Esophagus (tissue), 2 donors: Measurements from ENCODE around the gene SPAAR. TPM values are rescaled to one million over a fixed set of nuclear protein-coding genes. Genes with fewer than 3 reads are reported as not detected.
"Not testable (repeated sequence)": the region's sequence is repeated elsewhere in the genome, so short reads cannot be mapped to it uniquely, and the experiment has no call there.

Source experiments
- H3K27ac ChIP-seq, 2 donors: one replicate each; pipeline ENCODE4 v1.5.1; 2013; ENCODE audit warnings: low read depth in 2 of 2, mild to moderate bottlenecking in 2 of 2, inconsistent platforms in 1 of 2, low read length in 1 of 2, moderate library complexity in 1 of 2
- H3K27me3 ChIP-seq, 2 donors: one replicate each; pipeline ENCODE4 v1.6.1; 2013; ENCODE audit warnings: low read length in 2 of 2, control low read depth in 1 of 2, mild to moderate bottlenecking in 1 of 2; ENCODE audit not compliant: insufficient read depth in 2 of 2, control insufficient read depth in 1 of 2
- H3K36me3 ChIP-seq, 2 donors: one replicate each; pipeline ENCODE4 v1.6.1; 2013; ENCODE audit warnings: low read length in 1 of 2; ENCODE audit not compliant: control insufficient read depth in 2 of 2, insufficient read depth in 2 of 2
- H3K4me1 ChIP-seq, 2 donors: one replicate each; pipeline ENCODE4 v1.6.1; 2013; ENCODE audit warnings: low read length in 1 of 2; ENCODE audit not compliant: control insufficient read depth in 2 of 2, insufficient read depth in 2 of 2
- H3K4me3 ChIP-seq, 2 donors: one replicate each; pipeline ENCODE4 v1.5.1; 2013; ENCODE audit warnings: low read length in 2 of 2, mild to moderate bottlenecking in 2 of 2, low read depth in 1 of 2, moderate library complexity in 1 of 2
- H3K9me3 ChIP-seq, 2 donors: one replicate each; pipeline ENCODE4 v1.6.1; 2013; ENCODE audit warnings: mild to moderate bottlenecking in 2 of 2, low read depth in 1 of 2, low read length in 1 of 2, moderate library complexity in 1 of 2; ENCODE audit not compliant: control insufficient read depth in 2 of 2, insufficient read depth in 1 of 2
- WGBS, 2 donors: extraction: QIAGEN DNeasy Blood & Tissue Kit; methylation state at CpG; one replicate each; pipeline ENCODE4 v1.1.7; 2013; 5-methylcytosine and 5-hydroxymethylcytosine counted together
- polyA plus RNA-seq, 2 donors: library from polyadenylated mRNA; stranded (reverse); fragments of 200-250 nt; gene quantifications; one replicate each; pipeline ENCODE4 v1.2.3, GENCODE V29; 2013
- donor health status: healthy with polysubstance abuse.
- donor health status: Bipolar disorder and iron deficiency.

SPAAR gene
- polyA plus RNA-seq, 2 donors = 0.29 to 0.33 TPM

DNA sequence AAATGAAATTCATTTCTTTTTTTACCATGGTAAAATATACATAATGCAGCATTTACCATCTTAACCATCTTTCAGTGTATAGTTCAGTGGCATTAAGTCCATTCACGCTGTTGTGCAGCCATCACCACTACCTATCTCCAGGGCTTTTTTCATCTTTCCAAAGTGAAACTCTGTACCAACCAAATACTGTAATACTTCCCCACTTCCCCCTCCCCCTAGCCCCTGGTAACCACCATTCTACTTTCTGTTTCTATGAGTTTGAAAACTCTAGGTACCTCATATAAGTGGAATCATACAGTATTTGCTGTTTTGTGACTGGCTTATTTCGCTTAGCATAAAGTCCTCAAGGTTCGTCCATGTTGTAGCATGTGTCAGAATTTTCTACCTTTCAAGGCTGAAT, 23.4 kb downstream of the SPAAR start:
- 87 to 88% methylated on average over 3 of the region's 3 CpGs for WGBS, 2 donors
- Histone ChIP-seq H3K27ac (no peak overlapping the region), H3K4me1 (no peaks in the 10 kb centered on the region), H3K4me3 (no peak overlapping the region), H3K27me3 (no peaks in the 10 kb centered on the region), H3K36me3 (no peaks in the 10 kb centered on the region), H3K9me3 (no peaks in the 10 kb centered on the region)

DNA sequence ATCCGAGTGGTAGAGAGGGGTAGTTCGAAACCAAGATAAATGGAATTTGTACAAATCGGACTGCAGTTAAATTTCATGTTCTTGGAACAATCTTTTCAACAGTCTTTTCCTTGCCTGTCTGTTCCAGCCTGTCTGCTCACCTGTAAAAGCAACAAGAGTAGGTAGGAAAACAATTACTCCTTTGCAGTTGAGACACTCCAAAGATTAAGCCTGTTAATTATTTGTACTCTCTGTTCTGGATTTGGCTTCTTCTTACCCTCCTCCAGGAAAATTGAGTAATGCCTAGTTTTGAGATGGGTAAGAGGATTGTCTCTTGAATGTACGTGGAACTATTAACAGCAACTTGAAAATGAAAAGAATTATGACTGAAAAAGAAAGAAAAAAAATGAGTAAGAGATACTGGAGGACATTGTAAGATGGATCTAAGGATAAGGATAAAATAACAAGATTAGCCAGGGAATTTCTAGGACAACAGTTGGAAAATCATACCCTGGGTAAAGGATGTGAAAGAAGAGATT, 24.3 kb downstream of the SPAAR start:
- Histone ChIP-seq H3K36me3 (no peaks in the 10 kb centered on the region), H3K27ac (no peak overlapping the region), H3K4me3 (no peak overlapping the region), H3K9me3 (no peaks in the 10 kb centered on the region), H3K27me3 (no peaks in the 10 kb centered on the region), H3K4me1 (no peaks in the 10 kb centered on the region)
- WGBS, 2 donors = 80 to 82% methylated on average over 4 of the region's 4 CpGs

DNA sequence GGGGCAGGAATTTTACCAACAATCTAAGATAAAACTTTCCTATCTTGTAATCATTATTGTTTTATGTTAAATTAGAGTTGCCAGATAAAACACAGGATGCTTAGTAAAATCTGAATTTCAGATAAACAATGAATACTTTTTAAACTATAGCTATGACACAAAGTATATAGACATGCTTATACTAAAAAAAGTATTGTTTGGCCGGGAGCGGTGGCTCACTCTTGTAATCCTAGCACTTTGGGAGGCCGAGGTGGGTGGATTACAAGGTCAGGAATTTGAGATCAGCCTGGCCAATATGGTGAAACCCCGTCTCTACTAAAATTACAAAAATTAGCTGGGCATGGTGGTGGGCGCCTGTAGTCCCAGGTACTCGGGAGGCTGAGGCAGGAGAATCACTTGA, 24.8 kb downstream of the SPAAR start:
- not testable (repeated sequence) for H3K27ac ChIP-seq, H3K36me3 ChIP-seq, H3K4me3 ChIP-seq, H3K4me1 ChIP-seq, H3K9me3 ChIP-seq, H3K27me3 ChIP-seq
- WGBS, 2 donors = 90 to 93% methylated on average over 6 of the region's 6 CpGs

DNA sequence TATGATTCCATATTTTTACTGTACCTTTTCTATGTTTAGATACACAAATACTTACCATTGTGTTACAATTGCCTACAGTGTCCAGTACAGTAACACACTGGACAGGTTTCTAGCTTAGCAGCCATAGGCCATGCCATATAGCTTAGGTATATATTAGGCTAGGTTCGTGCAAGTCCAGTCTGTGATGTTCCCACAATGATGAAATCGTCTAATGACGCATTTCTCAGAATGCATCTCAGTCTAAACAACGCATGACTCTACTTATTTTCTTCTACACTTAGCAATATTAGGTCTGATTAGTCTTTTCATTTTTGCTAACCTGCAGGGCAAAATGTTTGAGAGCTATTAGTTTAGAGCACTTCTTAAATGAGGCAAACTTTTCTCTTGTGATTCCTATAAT, 26.0 kb downstream of the SPAAR start:
- Histone ChIP-seq H3K27me3 (no peaks in the 10 kb centered on the region), H3K36me3 (no peaks in the 10 kb centered on the region), H3K4me1 (no peaks in the 10 kb centered on the region), H3K27ac (no peak overlapping the region), H3K4me3 (no peak overlapping the region), H3K9me3 (no peaks in the 10 kb centered on the region)
- WGBS, 2 donors = 93 to 94% methylated on average over 4 of the region's 4 CpGs

DNA sequence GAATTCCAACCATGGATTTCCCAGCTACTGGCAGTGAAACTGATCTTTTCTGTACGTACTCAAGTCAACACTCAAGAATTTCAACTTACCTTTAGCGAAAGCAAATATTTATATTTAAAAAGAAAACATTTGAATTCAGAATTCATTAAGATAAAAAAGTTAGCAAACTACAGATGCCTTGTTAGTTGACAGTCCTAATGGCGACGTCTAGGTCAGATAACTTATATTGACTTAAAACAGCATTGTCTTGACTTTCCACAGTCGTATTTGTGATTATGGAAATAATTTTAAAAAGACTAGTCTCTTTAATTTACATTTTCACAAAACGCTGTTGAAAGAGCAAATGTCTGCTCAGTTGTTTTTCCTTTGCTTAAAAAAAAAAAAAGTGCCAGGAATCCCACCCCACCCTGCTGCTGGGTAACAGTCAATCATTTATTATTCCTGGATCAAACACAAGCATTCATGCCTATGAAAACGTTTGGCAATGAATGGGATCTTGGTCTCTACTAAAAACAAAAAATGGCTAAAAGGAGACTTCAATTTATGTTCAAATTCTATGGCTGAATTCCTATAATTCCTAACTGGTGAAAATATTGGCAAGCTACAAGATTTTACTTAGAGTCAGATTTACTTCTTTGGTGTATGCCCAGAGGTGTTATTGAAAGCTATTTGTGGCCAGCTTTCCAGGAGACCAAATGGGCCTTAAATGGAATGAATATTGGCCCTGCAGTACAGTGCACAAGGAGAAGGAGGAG, 26.6 kb downstream of the SPAAR start:
- H3K4me3 ChIP-seq = no peak overlapping the region
- no peak overlapping the region for H3K27ac ChIP-seq
- 43 to 51% methylated on average over 7 of the region's 7 CpGs for WGBS, 2 donors
- H3K9me3 ChIP-seq = no peaks in the 10 kb centered on the region
- H3K36me3 ChIP-seq = no peaks in the 10 kb centered on the region
- no peaks in the 10 kb centered on the region for H3K27me3 ChIP-seq
- no peaks in the 10 kb centered on the region for H3K4me1 ChIP-seq

DNA sequence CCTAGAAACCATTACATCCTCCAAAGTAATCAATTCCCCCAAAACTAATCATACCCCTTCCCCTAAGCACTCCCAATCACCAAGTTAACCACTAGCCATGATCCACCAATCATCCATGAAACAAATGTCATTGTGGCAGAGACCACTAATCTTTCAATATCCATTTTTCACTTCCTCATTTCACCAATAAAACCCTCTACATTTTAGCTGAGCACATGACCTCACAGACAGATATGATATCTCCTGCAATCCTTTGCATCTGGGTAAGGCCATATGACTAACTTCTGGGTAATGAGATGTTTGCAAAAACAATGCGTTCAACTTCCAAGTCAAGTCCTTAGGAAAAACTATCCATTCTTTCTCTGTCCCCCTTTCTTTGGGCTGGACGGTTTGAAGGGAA, 27.9 kb downstream of the SPAAR start:
- no peaks in the 10 kb centered on the region for H3K4me1 ChIP-seq
- no peak overlapping the region for H3K27ac ChIP-seq
- 63 to 73% methylated on average over 2 of the region's 2 CpGs for WGBS, 2 donors
- H3K27me3 ChIP-seq = no peaks in the 10 kb centered on the region
- H3K4me3 ChIP-seq = no peak overlapping the region
- H3K9me3 ChIP-seq = no peaks in the 10 kb centered on the region
- no peaks in the 10 kb centered on the region for H3K36me3 ChIP-seq

DNA sequence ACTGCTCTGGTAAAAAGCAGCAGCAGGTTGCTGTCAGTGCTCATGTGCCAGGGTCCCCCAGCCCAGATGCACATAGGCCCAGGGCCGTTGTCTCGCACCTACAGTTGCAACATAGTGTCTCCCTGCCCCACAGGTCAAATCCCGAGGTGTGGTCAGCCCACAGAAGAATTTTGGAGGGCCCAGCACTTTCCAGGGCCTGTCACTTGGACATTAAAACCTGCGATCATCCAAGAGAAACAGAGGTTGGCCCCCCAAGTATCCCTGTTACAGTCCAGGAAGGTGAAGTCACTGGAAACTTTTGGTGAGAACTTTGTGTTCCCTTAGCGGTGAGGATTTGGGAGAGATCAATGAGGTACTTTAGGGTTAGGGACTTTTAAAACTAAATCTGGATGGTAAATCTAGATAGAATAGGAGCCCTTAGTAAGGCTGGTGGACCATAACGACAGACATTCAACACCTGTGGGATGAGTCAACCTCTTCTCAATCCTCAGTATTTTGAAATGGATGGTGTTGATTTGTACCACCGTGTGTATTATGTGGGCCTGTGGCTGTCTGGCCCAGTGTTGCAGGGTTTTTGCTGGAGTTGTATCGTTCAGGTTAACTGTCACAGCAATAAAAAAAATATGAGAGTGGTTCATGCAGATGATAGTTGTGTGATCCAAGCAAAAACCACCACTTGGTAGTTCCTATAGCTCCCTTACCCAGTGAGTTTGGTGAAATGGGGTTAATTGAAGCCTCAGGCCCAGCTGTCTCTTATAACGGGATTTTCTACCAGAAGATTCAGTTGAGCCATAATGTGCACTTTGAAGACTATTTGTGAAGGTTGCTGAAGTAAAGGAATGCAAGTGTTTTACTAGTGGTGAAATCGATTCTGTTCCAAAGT, 29.4 kb downstream of the SPAAR start:
- Histone ChIP-seq H3K4me3 (no peak overlapping the region), H3K36me3 (no peaks in the 10 kb centered on the region), H3K9me3 (peaks cover 0 to 2% of the 10 kb centered on the region in 2 donors), H3K4me1 (no peaks in the 10 kb centered on the region), H3K27ac (no peak overlapping the region), H3K27me3 (no peaks in the 10 kb centered on the region)
- 80 to 87% methylated on average over 10 of the region's 10 CpGs for WGBS, 2 donors

DNA sequence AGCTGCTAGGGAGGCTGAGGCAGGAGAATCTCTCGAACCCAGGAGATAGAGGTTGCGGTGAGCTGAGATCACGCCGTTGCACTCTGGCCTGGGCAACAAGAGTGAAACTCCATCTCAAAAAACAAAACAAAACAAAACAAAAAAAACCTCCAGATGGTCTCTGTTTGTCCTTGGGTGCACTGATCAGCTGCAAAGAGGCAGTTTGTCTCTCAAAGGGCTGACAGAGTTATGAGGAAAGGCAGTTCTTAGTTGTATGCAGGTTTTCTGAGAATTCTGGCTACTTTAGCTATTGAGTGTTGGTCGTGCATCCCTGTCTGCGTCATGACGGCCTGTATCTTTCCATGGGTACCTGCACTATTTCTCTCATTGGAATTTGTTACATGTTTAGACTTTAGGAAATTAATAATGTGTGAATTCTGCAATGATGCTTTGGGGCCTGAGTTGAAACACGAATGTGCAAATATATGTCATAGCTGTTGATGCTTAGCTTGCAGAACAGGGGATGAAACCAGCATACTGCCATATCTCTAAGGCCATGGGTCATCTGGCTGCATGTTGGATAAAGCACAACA, 30.5 kb downstream of the SPAAR start:
- H3K9me3 ChIP-seq = peaks cover 0 to 2% of the 10 kb centered on the region in 2 donors

DNA sequence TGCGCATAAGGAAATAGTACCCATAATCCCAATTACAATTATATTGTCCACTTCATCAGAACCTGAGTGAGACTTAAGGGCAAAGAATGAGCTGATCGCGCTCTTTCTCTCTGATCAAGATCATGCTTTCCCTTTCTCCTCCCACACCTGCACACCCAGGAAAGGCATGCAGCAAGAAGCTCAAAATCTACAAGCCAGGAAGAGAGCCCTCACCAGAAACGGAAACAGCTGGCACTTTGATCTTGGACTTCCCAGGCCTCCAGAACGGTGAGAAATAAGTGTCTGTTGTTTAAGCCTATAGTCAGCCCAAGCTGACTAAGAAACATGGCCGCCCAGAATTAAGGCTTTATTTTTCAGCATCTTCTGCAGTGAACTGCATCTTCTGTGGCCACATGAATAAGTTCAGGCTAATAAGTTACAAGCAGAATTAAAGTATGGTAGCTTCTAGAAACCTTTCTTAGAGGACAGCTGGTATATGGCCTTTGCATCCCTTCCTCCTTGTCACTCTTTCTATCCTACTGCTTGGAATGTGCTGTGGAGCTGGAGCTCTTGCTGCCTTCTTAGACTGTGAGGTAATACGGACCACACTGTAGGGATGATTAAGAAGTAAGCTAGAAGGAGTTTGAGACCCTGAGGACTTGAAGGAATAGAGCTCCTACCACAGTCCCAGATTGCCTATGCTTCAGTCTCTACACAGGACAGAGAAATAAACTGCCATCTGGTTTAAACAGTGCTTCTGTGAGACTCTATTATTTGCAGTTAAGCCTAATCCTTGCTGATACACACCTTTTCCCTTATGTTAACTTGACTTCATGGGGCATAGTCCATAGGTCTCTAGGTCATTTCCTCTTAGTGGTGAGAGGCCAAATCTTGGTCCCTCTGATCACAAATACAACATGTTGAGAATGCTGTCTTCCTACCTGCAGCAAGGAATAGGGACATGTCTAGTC, 31.4 kb downstream of the SPAAR start:
- Histone ChIP-seq H3K36me3 (no peaks in the 10 kb centered on the region), H3K4me3 (no peak overlapping the region), H3K4me1 (no peaks in the 10 kb centered on the region), H3K9me3 (peaks cover 0 to 2% of the 10 kb centered on the region in 2 donors), H3K27me3 (no peaks in the 10 kb centered on the region), H3K27ac (no peak overlapping the region)
- 66 to 71% methylated on average over 7 of the region's 7 CpGs for WGBS, 2 donors

More for the DNA sequence above, 30.5 kb downstream of the SPAAR start:
- no peaks in the 10 kb centered on the region for H3K27me3 ChIP-seq
- H3K36me3 ChIP-seq = no peaks in the 10 kb centered on the region
- 92% methylated on average over 8 of the region's 8 CpGs for WGBS, 2 donors
- H3K4me1 ChIP-seq = no peaks in the 10 kb centered on the region
- H3K4me3 ChIP-seq = no peak overlapping the region
- H3K27ac ChIP-seq = no peak overlapping the region
